ENCODE data around the gene ZFP3. TPM values are rescaled to one million over a fixed set of nuclear protein-coding genes. Genes with fewer than 3 reads are reported as not detected.

The ZFP3 gene
- total and polyA plus RNA-seq, 2 donors (not counting 1 experiment from before 2014, with no cell fraction given) = 2.6 to 3.1 TPM

GRCh38 chr17:5097101-5097834 is 19.0 kb downstream of the ZFP3 start:
- no peak overlapping the region for H3K9ac ChIP-seq (ENCODE audit: insufficient read depth, low read length)
- no peaks in the 10 kb centered on the region for H3K79me2 ChIP-seq (ENCODE audit: control insufficient read depth, insufficient read depth, low read length)
- no peak overlapping the region for H3K4me2 ChIP-seq (ENCODE audit: extremely low read depth, insufficient read depth, low read length)
- no peaks in the 10 kb centered on the region for H3K36me3 ChIP-seq (ENCODE audit: control insufficient read depth, insufficient read depth, low read length)
- no peak overlapping the region for H2AFZ ChIP-seq (ENCODE audit: low read length)
- no peak overlapping the region for H3K4me3 ChIP-seq (replicated peaks in 1 of 4; ENCODE audit: control extremely low read depth in 1 of 4, insufficient read depth in 1 of 4, low read depth in 3 of 4, low read length in 4 of 4)
- H3K27ac ChIP-seq (ENCODE audit: insufficient read depth, low read length) = no peak overlapping the region
- no peaks in the 10 kb centered on the region for H3K4me1 ChIP-seq (ENCODE audit: control insufficient read depth, extremely low read depth, insufficient read depth, low read length)
- peaks cover 4% of the 10 kb centered on the region for H3K9me3 ChIP-seq (ENCODE audit: control insufficient read depth, insufficient read depth, low read depth, low read length)
- DNase-seq (ENCODE audit: low read depth in 2 of 2) = no peak
- H4K20me1 ChIP-seq (ENCODE audit: control insufficient read depth, extremely low read depth, insufficient read depth, low read length) = no peaks in the 10 kb centered on the region
- TF ChIP-seq CTCF (conservative IDR thresholded peaks at IDR 0.05 in 1 of 2, IDR thresholded peaks at IDR 0.05 in 1 of 2; ENCODE audit: low read depth in 1 of 2, low read length in 2 of 2) (no peak), EZH2 (IDR thresholded peaks at IDR 0.05; ENCODE audit: low read length, missing control alignments) (peak; percentile 47)
- H3K27me3 ChIP-seq (ENCODE audit: control insufficient read depth, insufficient read depth, low read length) = no peaks in the 10 kb centered on the region

- peaks cover 2% of the 10 kb centered on the region for H3K9me3 ChIP-seq (ENCODE audit: control insufficient read depth, insufficient read depth, low read depth, low read length)
- no peaks in the 10 kb centered on the region for H3K4me1 ChIP-seq (ENCODE audit: control insufficient read depth, extremely low read depth, insufficient read depth, low read length)
- H3K9ac ChIP-seq (ENCODE audit: insufficient read depth, low read length) = no peak overlapping the region
- no peaks in the 10 kb centered on the region for H4K20me1 ChIP-seq (ENCODE audit: control insufficient read depth, extremely low read depth, insufficient read depth, low read length)
- TF ChIP-seq EZH2 (IDR thresholded peaks at IDR 0.05; ENCODE audit: low read length, missing control alignments) = no peak
- TF ChIP-seq CTCF (conservative IDR thresholded peaks at IDR 0.05 in 1 of 2, IDR thresholded peaks at IDR 0.05 in 1 of 2; ENCODE audit: low read depth in 1 of 2, low read length in 2 of 2) = no peak
- H3K79me2 ChIP-seq (ENCODE audit: control insufficient read depth, insufficient read depth, low read length) = no peaks in the 10 kb centered on the region
- DNase-seq (ENCODE audit: low read depth in 2 of 2) = no peak
- H3K36me3 ChIP-seq (ENCODE audit: control insufficient read depth, insufficient read depth, low read length) = no peaks in the 10 kb centered on the region
- H3K4me3 ChIP-seq (replicated peaks in 1 of 4; ENCODE audit: control extremely low read depth in 1 of 4, insufficient read depth in 1 of 4, low read depth in 3 of 4, low read length in 4 of 4) = no peak overlapping the region
- no peak overlapping the region for H3K27ac ChIP-seq (ENCODE audit: insufficient read depth, low read length)
- no peak overlapping the region for H3K4me2 ChIP-seq (ENCODE audit: extremely low read depth, insufficient read depth, low read length)
- no peak overlapping the region for H2AFZ ChIP-seq (ENCODE audit: low read length)
- no peaks in the 10 kb centered on the region for H3K27me3 ChIP-seq (ENCODE audit: control insufficient read depth, insufficient read depth, low read length)
Observed at GRCh38 chr17:5099271-5099670, 21.0 kb downstream of the ZFP3 start.

- no peak overlapping the region for H3K4me2 ChIP-seq (ENCODE audit: extremely low read depth, insufficient read depth, low read length)
- H3K27me3 ChIP-seq (ENCODE audit: control insufficient read depth, insufficient read depth, low read length) = no peaks in the 10 kb centered on the region
- H3K79me2 ChIP-seq (ENCODE audit: control insufficient read depth, insufficient read depth, low read length) = no peaks in the 10 kb centered on the region
- H4K20me1 ChIP-seq (ENCODE audit: control insufficient read depth, extremely low read depth, insufficient read depth, low read length) = no peaks in the 10 kb centered on the region
- no peak overlapping the region for H2AFZ ChIP-seq (ENCODE audit: low read length)
- H3K9me3 ChIP-seq (ENCODE audit: control insufficient read depth, insufficient read depth, low read depth, low read length) = peaks cover 2% of the 10 kb centered on the region
- H3K4me3 ChIP-seq (replicated peaks in 1 of 4; ENCODE audit: control extremely low read depth in 1 of 4, insufficient read depth in 1 of 4, low read depth in 3 of 4, low read length in 4 of 4) = no peak overlapping the region
- H3K4me1 ChIP-seq (ENCODE audit: control insufficient read depth, extremely low read depth, insufficient read depth, low read length) = no peaks in the 10 kb centered on the region
- no peak overlapping the region for H3K9ac ChIP-seq (ENCODE audit: insufficient read depth, low read length)
- TF ChIP-seq EZH2 (IDR thresholded peaks at IDR 0.05; ENCODE audit: low read length, missing control alignments) (no peak), CTCF (conservative IDR thresholded peaks at IDR 0.05 in 1 of 2, IDR thresholded peaks at IDR 0.05 in 1 of 2; ENCODE audit: low read depth in 1 of 2, low read length in 2 of 2) (no peak)
- peaks cover under 1% of the 10 kb centered on the region for H3K36me3 ChIP-seq (ENCODE audit: control insufficient read depth, insufficient read depth, low read length)
- no peak overlapping the region for H3K27ac ChIP-seq (ENCODE audit: insufficient read depth, low read length)
- no peak for DNase-seq (ENCODE audit: low read depth in 2 of 2)
Observed at GRCh38 chr17:5100832-5101231, 22.6 kb downstream of the ZFP3 start.
